Activated CD8-positive, alpha-beta T cell treated with anti-CD3 and anti-CD28 coated beads for 36 hours (primary cell): ENCODE measurements around the gene APOC3. TPM values are rescaled to one million over a fixed set of nuclear protein-coding genes. Genes with fewer than 3 reads are reported as not detected.

Experiments
- ATAC-seq: fragments of 200-7000 bp; cut with Tn5 transposase; one replicate; pipeline ENCODE4 v1.10.0; 2021; ENCODE audit warnings: mild to moderate bottlenecking, moderate library complexity
- CTCF ChIA-PET: fragments of 350-600 bp; sonication (Branson Sonifier 250); formaldehyde crosslinking; loops from one replicate; lab custom pipeline; 2021; ENCODE audit warnings: antibody characterized with exemption; lab: Charles Lee
- POLR2A ChIA-PET: fragments of 350-600 bp; sonication (Branson Sonifier 250); formaldehyde crosslinking; loops from one replicate; lab custom pipeline; 2021; ENCODE audit warnings: antibody characterized with exemption; lab: Charles Lee
- DNase-seq: peaks from one replicate; pipeline ENCODE4 v3.0.0-alpha.2; 2020
- H3K27ac Mint-ChIP-seq: one replicate; pipeline ENCODE4 v1.8.0; 2021; ENCODE audit warnings: mild to moderate bottlenecking, mixed read lengths
- H3K27me3 Mint-ChIP-seq: one replicate; pipeline ENCODE4 v1.8.0; 2021; ENCODE audit warnings: mixed read lengths
- H3K36me3 Mint-ChIP-seq: one replicate; pipeline ENCODE4 v1.8.0; 2021; ENCODE audit warnings: low read depth, mixed read lengths
- H3K4me1 Mint-ChIP-seq: one replicate; pipeline ENCODE4 v1.8.0; 2021; ENCODE audit warnings: low read depth, mixed read lengths
- H3K4me3 Mint-ChIP-seq: one replicate; pipeline ENCODE4 v1.8.0; 2021; ENCODE audit warnings: mild to moderate bottlenecking, moderate library complexity, mixed read lengths
- H3K9me3 Mint-ChIP-seq: one replicate; pipeline ENCODE4 v1.8.0; 2021; ENCODE audit warnings: mixed read lengths
- intact Hi-C: fragments of 100-400 bp; cut with micrococcal nuclease; formaldehyde crosslinking; loops from one replicate; pipeline ENCODE4 v1.10.0; 2022
- total RNA-seq, 2 experiments: library from RNA; stranded (reverse); gene quantifications; one replicate each; pipeline ENCODE4 v1.2.3, GENCODE V29; 2021
- TF ChIP-seq, protein P1 (sequence below): fragments of 200-600 bp; IDR thresholded peaks from one replicate; pipeline ENCODE4 v1.8.0; 2022; ENCODE audit warnings: antibody characterized with exemption, mild to moderate bottlenecking

APOC3 gene
- total RNA-seq, 2 experiments from 2014 or later, result not detected

DNA sequence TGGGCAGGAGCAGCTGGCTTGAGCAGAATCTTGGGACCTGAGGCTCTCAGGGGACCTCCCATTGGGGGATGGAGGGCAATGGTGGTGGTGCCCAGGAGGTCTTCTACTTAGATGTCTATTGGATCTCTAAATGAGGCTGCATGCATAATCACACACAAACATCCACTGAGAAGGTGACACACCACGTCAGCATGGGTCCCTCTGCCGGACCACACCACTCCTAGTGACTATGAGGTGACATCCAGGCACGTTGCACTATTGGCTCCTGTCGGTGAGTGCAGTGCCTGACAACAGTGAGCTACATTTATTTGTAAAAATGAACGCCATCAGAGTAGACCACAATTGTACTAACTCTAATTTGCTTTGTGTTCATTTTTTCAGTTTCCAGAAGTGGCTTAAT lies 4.3 kb upstream of the APOC3 start:
- Mint-ChIP-seq H3K27me3 (no peaks in the 10 kb centered on the region), H3K9me3 (no peaks in the 10 kb centered on the region), H3K4me3 (no peak overlapping the region), H3K36me3 (no peaks in the 10 kb centered on the region), H3K27ac (no peak overlapping the region), H3K4me1 (no peaks in the 10 kb centered on the region)
- CTCF ChIA-PET, result interaction anchor here (0.6 to 1.2 kb wide), 2 partner anchors 10 to 83 kb away, joined by 3 to 4 read pairs; no protein-coding TSS in a partner anchor
- intact Hi-C loops, result no loop called here
- ATAC-seq, result no peak
- DNase-seq, result no peak
- TF ChIP-seq, protein P1, sequence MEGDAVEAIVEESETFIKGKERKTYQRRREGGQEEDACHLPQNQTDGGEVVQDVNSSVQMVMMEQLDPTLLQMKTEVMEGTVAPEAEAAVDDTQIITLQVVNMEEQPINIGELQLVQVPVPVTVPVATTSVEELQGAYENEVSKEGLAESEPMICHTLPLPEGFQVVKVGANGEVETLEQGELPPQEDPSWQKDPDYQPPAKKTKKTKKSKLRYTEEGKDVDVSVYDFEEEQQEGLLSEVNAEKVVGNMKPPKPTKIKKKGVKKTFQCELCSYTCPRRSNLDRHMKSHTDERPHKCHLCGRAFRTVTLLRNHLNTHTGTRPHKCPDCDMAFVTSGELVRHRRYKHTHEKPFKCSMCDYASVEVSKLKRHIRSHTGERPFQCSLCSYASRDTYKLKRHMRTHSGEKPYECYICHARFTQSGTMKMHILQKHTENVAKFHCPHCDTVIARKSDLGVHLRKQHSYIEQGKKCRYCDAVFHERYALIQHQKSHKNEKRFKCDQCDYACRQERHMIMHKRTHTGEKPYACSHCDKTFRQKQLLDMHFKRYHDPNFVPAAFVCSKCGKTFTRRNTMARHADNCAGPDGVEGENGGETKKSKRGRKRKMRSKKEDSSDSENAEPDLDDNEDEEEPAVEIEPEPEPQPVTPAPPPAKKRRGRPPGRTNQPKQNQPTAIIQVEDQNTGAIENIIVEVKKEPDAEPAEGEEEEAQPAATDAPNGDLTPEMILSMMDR, result no peak
- POLR2A ChIA-PET, result interaction anchor here (0.6 kb wide), 1 partner anchor 10 kb away, joined by 3 read pairs; no protein-coding TSS in a partner anchor

DNA sequence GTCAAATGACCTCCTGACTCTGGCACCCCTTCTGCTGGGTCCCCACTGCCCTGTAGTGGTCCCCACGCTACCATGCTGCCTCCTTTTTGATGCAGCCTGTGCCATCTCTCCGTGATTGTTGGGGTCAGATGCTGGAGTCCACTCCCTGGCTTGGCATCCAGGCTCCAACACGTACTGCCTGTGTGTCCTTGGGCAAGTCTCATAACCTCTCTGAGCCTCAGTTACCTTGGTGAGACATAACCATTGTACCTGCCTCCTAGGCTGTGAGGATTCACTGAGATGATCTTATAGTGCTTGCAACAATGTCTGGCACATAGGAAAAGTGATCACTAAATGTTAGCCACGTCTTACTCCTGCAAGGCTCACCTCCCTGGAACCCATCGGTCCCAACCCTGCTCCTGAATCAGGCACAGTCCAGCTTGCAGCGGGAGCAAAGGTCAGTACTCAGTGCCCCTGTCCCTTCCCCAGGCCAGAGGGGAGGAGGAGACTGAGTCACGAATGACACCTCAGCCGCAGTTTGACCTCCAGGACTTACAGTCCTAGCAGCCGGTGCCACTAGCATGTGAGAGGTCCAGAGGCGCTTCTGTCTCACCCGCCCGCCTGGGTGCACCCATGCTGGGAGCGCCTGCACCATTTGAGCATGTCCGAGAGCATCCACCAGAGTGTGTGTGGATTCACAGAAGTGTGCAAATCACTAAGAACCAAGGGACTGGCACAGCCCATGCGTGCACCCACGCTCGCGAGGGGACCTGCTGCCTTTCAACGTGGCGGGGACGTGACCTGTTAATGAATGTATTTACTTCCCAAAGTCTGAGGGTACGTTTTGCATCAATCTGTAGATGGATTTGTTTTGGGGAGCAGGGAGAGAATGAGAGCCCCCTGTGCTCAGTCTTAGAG lies 3.6 kb upstream of the APOC3 start:
- no peak for ATAC-seq
- POLR2A ChIA-PET, result no interaction called here
- Mint-ChIP-seq H3K27ac (no peak overlapping the region), H3K27me3 (no peaks in the 10 kb centered on the region), H3K4me3 (no peak overlapping the region), H3K9me3 (no peaks in the 10 kb centered on the region), H3K4me1 (no peaks in the 10 kb centered on the region), H3K36me3 (no peaks in the 10 kb centered on the region)
- TF ChIP-seq, protein P1, result no peak
- intact Hi-C loops, result no loop called here
- CTCF ChIA-PET, result interaction anchor here (0.6 to 1.2 kb wide), 4 partner anchors 9 to 93 kb away, joined by 3 to 4 read pairs (median 4); no protein-coding TSS in a partner anchor
- DNase-seq, result no peak

DNA sequence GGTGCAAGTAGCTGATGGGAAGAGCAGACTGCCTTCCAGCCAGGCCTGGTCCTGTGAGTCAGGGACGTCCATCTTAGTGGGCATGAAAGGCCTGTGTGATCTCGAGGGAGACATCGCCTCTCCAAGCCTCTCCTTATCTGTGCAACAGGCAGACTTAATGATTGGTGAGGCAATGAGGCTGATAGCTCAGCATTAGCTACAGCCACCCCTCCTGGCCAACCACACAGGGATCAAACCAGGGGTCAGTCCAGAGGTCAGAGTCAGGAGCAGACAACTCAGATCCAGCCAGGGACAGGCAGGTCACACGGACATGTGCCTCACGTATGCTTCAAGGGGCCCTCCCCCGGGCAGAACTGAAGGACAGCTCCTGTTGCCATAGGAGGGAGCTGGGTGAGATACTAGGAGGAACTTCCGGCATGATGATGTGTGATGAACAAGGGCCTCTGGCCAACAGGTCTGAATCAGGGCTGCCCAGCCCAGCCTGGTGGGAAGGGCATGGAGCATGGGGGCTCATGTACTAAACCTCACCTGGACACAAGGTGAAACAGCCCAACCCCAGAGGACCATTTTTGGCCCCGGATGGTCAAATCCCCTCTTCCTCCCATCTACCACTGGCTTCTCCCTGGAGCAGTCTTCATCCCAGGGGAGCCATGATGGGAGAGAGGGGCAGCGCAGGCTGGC lies 2.8 kb upstream of the APOC3 start:
- intact Hi-C loops, result no loop called here
- no peaks in the 10 kb centered on the region for H3K4me1 Mint-ChIP-seq
- no peaks in the 10 kb centered on the region for H3K36me3 Mint-ChIP-seq
- H3K27me3 Mint-ChIP-seq, result no peaks in the 10 kb centered on the region
- POLR2A ChIA-PET, result no interaction called here
- H3K9me3 Mint-ChIP-seq, result no peaks in the 10 kb centered on the region
- TF ChIP-seq, protein P1, result no peak
- CTCF ChIA-PET, result interaction anchor here (1.0 to 1.2 kb wide), 2 partner anchors 9 to 94 kb away, joined by 3 to 4 read pairs; no protein-coding TSS in a partner anchor
- ATAC-seq (no peak), DNase-seq (no peak)
- no peak overlapping the region for H3K27ac Mint-ChIP-seq
- no peak overlapping the region for H3K4me3 Mint-ChIP-seq

DNA sequence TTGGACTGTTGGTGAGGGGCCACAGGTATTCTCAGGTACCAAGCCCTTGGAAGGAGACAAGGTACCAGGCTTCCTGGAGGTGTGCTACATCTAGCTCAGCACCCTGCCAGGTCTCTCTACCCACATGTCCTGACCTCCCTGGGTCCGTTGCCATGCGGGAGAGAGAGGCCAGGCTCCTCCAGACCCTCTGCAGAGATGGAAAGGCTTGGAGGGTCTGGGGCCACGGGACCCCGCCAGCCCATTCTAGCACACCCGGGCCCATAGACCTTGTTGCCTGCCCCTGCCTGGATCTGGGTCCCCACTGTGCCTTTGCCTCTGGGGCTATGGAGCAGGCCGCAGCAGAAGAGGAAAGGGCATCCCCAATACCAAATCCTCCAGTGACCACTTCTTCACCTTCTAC lies 2.2 kb upstream of the APOC3 start:
- no peaks in the 10 kb centered on the region for H3K36me3 Mint-ChIP-seq
- no peak overlapping the region for H3K27ac Mint-ChIP-seq
- intact Hi-C loops, result no loop called here
- TF ChIP-seq, protein P1, result no peak
- DNase-seq, result no peak
- POLR2A ChIA-PET, result no interaction called here
- H3K27me3 Mint-ChIP-seq, result no peaks in the 10 kb centered on the region
- H3K4me1 Mint-ChIP-seq, result no peaks in the 10 kb centered on the region
- CTCF ChIA-PET, result interaction anchor here (1.0 to 1.2 kb wide), 2 partner anchors 8 to 95 kb away, joined by 3 to 4 read pairs; no protein-coding TSS in a partner anchor
- no peak for ATAC-seq
- no peak overlapping the region for H3K4me3 Mint-ChIP-seq
- no peaks in the 10 kb centered on the region for H3K9me3 Mint-ChIP-seq
